RWPE2 (cell line): ENCODE data around the gene TMUB1.

Experiments
- ATAC-seq: fragments of 200-7000 bp; cut with Tn5 transposase; 3 replicates; pipeline ENCODE4 v1.9.1; 2021; ENCODE audit warnings: low read depth
- DNase-seq: peaks from one replicate; pipeline ENCODE4 v3.0.0-alpha.2; 2020; ENCODE audit warnings: low spot score
- H3K27ac ChIP-seq: fragments of 450-650 bp; 2 replicates; pipeline ENCODE4 v1.5.1; 2017; ENCODE audit warnings: mild to moderate bottlenecking; ENCODE audit not compliant: poor library complexity, severe bottlenecking
- H3K27me3 ChIP-seq: fragments of 250-450 bp; sonication (Bioruptor Pico); 2 replicates; pipeline ENCODE4 v1.5.1; 2021; ENCODE audit warnings: mild to moderate bottlenecking, moderate library complexity; ENCODE audit not compliant: insufficient read depth, poor library complexity, severe bottlenecking
- H3K36me3 ChIP-seq: fragments of 250-450 bp; sonication (Bioruptor Pico); 2 replicates; pipeline ENCODE4 v1.5.1; 2020; ENCODE audit warnings: low read depth, mild to moderate bottlenecking, moderate library complexity
- H3K4me1 ChIP-seq: fragments of 250-450 bp; sonication (Bioruptor Pico); 2 replicates; pipeline ENCODE4 v1.5.1; 2021; ENCODE audit warnings: mild to moderate bottlenecking, moderate library complexity; ENCODE audit not compliant: insufficient read depth, poor library complexity, severe bottlenecking
- H3K4me3 ChIP-seq: fragments of 250-450 bp; sonication (Bioruptor Pico); 2 replicates; pipeline ENCODE4 v1.5.1; 2021; ENCODE audit warnings: mild to moderate bottlenecking, moderate library complexity; ENCODE audit not compliant: severe bottlenecking
- H3K9me3 ChIP-seq: fragments of 250-450 bp; sonication (Bioruptor Pico); 2 replicates; pipeline ENCODE4 v1.5.1; 2021; ENCODE audit warnings: mild to moderate bottlenecking, moderate library complexity; ENCODE audit not compliant: severe bottlenecking
- CTCF ChIP-seq: fragments of 450-650 bp; IDR thresholded peaks from one replicate; pipeline ENCODE4 v1.5.1; 2017; ENCODE audit warnings: mild to moderate bottlenecking, moderate library complexity; ENCODE audit not compliant: poor library complexity, severe bottlenecking

TMUB1 gene

GRCh38 chr7:151075662-151075971 is 7.7 kb downstream of the TMUB1 start:
- Histone ChIP-seq H3K36me3 (peaks cover 58% of the 10 kb centered on the region), H3K9me3 (no peaks in the 10 kb centered on the region), H3K4me1 (no peaks in the 10 kb centered on the region), H3K4me3 (no peak overlapping the region), H3K27ac (no peak overlapping the region), H3K27me3 (no peaks in the 10 kb centered on the region)
- ATAC-seq (no peak), DNase-seq (no peak)
- TF ChIP-seq CTCF = no peak

DNA sequence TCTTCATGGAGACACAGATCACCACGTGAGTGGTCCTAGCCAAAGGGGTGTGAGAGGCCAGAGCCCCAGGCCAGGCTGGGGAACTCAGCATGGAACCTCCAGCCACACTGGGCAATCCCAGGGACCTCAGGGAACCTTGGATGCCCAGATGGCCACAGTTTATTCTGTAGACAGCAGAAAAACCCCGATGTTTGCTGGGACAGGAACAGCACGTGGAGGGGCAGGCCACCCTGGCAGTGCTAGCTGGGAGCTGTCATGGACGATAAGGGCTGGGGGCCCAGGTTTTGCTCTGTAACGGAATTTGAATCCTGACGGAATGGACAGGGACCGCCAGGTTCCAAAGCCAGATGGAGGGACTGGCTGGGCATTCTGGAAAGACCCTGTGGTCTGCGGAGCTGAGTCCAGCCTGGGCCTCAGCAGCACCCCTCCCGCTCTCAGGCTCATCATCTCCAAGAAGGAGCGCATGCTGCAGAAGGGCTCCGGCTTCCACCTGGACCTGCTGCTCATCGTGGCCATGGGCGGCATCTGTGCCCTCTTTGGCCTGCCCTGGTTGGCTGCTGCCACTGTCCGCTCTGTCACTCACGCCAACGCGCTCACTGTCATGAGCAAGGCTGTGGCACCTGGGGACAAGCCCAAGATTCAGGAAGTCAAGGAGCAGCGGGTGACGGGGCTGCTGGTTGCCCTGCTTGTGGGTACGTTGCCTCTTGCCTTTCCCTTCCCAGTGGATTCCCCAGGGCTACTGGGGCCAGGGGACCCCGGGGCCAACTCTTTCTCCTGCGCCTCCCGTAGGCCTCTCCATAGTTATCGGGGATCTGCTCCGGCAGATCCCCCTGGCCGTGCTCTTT is 8.3 kb downstream of the TMUB1 start:
- Histone ChIP-seq H3K36me3 (peaks cover 60% of the 10 kb centered on the region), H3K27me3 (no peaks in the 10 kb centered on the region), H3K4me1 (no peaks in the 10 kb centered on the region), H3K27ac (no peak overlapping the region), H3K9me3 (no peaks in the 10 kb centered on the region), H3K4me3 (no peak overlapping the region)
- ATAC-seq (no peak), DNase-seq (no peak)
- no peak for TF ChIP-seq CTCF

DNA sequence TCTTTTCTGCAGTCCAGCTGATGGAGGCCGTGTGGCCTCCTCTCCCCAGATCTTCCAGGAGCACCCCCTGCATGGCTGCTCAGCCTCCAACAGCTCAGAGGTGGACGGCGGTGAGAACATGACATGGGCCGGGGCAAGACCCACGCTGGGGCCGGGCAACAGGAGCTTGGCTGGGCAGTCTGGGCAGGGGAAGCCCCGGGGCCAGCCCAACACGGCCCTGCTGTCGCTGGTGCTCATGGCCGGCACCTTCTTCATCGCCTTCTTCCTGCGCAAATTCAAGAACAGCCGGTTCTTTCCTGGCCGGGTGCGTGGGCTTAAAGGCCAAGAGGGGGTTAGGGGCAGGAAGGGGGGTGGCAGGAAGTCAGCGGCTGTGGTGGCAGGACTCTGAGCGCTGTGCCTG is 9.3 kb downstream of the TMUB1 start:
- H3K4me3 ChIP-seq = no peak overlapping the region
- no peak overlapping the region for H3K27ac ChIP-seq
- no peaks in the 10 kb centered on the region for H3K27me3 ChIP-seq
- ATAC-seq = no peak
- TF ChIP-seq CTCF = no peak
- peaks cover 70% of the 10 kb centered on the region for H3K36me3 ChIP-seq
- H3K9me3 ChIP-seq = no peaks in the 10 kb centered on the region
- H3K4me1 ChIP-seq = no peaks in the 10 kb centered on the region
- no peak for DNase-seq

DNA sequence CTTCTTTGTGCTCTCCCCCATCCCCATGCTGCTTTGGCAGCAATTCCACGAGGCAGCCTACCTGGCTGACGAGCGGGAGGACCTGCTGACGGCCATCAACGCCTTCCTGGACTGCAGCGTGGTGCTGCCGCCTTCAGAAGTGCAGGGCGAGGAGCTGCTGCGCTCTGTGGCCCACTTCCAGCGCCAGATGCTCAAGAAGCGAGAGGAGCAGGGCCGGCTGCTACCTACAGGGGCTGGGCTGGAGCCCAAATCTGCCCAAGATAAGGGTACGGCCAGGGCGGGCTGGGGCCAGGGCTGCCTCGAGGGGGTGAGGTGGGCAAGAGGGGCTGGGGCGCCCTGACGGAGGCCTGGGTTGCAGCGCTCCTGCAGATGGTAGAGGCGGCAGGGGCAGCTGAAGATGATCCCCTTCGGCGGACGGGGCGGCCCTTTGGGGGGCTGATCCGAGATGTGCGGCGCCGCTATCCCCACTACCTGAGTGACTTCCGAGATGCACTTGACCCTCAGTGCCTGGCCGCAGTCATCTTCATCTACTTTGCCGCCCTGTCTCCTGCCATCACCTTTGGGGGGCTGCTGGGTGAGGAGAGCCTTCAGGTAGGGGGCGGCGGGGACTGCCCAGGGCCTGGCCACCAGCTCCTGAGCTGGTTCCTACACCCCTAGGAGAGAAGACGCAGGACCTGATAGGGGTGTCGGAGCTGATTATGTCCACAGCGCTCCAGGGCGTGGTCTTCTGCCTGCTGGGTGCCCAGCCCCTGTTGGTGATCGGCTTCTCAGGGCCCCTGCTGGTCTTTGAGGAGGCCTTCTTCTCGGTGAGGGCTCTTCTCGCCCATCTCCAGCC is 12.0 kb downstream of the TMUB1 start:
- TF ChIP-seq CTCF = no peak
- H3K27ac ChIP-seq = no peak overlapping the region
- no peak overlapping the region for H3K4me3 ChIP-seq
- H3K36me3 ChIP-seq = peaks cover 87% of the 10 kb centered on the region
- H3K4me1 ChIP-seq = no peaks in the 10 kb centered on the region
- H3K27me3 ChIP-seq = no peaks in the 10 kb centered on the region
- ATAC-seq (no peak), DNase-seq (no peak)
- no peaks in the 10 kb centered on the region for H3K9me3 ChIP-seq

GRCh38 chr7:151070574-151070960 is 12.7 kb downstream of the TMUB1 start:
- Histone ChIP-seq H3K4me1 (no peaks in the 10 kb centered on the region), H3K4me3 (no peak overlapping the region), H3K27me3 (no peaks in the 10 kb centered on the region), H3K27ac (no peak overlapping the region), H3K36me3 (peaks cover 82% of the 10 kb centered on the region), H3K9me3 (no peaks in the 10 kb centered on the region)
- no peak for ATAC-seq
- no peak for TF ChIP-seq CTCF
- DNase-seq = no peak
